CD4-positive, alpha-beta T cell treated with Interleukin-21 for 1 hour (primary cell): ENCODE results near the gene SLC16A11.
"Not testable (repeated sequence)": the region's sequence is repeated elsewhere in the genome, so short reads cannot be mapped to it uniquely, and the experiment has no call there.

ENCODE experiments used
- DNase-seq: peaks from one replicate; pipeline ENCODE4 v3.0.0-alpha.2; 2020

SLC16A11 gene

DNA sequence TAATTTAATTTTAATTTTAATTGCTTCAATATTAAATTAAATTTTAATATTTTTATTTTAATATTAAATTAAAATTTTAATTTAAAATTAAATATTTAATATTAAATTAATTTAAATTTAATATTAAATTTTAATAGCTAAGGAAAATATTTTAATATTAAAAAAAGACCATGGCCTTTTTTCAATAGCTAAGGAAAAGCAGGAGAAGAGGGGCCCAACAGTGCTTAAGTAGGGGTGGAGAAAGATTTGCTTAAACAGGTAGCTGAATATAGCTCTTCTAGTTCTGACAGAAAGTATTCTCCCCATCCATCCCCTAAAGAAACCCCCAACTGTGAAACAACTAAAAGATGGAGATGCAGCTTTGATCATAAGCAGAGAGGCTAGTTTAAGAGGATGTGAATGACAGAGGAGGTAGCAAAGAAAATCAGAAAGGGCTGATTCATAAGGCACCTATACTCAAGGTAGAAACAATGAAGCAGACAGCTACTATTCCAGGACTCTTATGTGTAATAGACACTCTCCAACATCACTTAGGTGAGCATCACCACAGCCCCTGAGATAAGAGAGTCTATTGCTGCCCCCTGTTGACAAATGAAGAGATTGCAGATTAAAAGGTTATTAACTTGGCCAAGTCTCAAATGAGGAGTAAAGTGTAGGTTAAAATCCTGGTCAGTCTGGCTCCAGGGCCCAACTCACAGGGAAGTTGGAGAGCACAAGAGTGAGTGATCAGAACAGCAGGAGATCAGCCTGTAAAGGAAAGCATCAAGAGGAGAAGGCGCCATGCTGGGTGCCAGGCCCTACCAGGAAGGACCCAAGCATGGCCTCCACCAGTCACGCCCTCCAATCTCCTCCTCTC lies 39.3 kb downstream of the SLC16A11 start:
- peak; percentile 86 for DNase-seq

DNA sequence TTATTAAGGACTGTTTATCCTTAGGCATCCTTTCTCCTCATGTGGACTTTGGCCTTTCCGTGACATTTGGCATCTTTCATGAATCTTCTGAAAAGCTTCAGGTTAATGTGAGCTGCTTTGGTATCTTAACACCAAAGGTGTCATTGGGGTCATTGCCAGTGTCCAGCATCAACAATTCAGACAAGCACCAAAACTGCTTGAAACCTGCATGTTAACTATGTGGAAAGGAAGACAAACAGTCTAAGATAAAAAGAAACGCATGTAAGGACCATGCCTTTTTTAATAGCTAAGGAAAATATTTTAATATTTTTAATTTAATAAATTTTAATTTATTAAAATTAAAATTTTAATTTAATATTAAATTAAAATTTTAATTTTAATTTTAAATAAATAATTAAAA lies 40.1 kb downstream of the SLC16A11 start:
- DNase-seq: no peak

DNA sequence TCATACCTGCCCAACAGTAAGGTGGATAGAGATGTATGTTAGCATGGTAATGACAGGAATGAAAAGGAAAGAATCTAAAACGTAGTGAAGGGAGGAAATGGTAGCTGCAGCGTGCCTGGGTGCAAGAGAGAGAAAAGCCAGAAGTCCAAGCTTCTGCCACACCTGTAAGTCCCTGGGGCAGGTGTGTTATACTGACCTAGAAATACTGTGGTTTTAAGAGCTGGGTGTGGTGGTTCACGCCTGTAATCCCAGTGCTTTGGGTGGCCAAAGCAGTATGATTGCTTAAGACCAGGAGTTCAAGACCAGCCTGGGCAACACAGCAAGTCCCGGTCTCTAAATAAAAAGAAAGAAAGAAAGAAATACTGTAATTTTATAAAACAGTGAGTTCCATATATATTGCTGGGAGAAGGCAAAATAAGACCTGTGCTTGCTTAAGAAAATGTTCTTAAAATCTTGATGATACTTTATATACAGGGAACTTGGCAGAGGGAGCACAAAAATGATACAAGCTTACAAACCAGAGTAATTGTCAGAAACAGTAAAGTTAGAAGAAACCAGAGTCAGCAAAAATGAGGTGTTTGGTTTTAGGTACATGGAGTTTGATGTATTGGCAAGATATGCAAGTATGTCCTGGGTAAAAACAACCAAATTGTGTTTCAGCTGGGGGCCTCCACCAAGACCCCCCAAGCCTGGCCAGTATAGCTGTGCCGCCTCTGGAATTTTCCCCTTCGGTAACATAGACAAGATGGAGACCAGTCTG lies 41.4 kb downstream of the SLC16A11 start:
- DNase-seq: no peak

DNA sequence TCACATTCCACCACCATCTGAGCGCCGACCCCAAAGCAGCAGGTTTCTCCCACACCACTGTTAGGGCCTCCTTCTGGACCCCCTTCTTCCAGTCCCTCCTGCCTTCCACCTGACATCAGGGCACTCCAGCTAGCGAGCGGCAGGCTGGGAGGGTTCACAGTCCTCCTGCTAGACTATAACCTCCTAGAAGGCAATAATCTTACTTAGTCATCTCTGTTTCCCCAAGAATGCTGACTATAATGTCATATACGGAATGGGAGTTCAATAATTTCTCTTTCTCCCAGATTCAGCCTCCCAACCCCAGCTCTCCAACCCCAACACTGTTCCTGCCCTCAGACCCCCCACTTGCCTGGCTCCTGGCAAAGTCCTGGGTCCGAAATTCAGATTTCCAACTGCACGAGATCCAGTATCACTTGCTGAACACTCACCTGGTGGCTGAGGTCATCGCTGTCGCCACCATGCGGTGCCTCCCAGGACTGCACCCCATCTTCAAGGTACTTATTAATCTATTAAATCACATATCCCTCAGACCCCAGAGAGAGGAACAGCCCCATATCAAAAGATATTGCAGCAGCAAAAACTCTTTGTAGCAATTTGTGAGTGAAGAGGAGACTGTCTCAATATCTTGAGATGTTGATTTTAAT lies 42.5 kb downstream of the SLC16A11 start:
- DNase-seq: peak; percentile 54

DNA sequence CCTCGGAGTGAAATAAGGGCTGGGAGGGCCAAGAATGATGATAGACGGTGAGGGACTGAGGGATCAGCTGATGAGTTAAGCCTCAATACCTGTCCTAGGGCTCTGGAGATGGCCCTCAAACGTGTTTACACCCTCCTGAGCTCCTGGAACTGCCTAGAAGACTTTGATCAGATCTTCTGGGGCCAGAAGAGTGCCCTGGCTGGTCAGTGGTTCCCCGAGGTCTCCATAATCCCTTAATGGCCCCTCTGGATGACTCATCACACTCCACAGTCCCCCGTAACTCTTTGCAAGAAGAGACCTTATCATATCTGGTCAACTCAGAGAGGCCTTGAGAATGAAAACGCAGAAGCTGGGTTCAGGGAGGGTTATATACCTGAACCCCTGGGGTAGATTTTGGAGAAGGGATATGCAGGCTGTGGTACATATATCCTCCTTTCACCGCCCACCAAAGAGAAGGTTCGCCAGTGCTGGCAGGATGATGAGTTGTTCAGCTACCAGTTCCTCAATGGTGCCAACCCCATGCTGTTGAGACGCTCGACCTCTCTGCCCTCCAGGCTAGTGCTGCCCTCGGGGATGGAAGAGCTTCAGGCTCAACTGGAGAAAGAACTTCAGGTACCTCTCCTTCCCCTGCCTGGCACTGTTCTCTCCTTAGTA lies 44.9 kb downstream of the SLC16A11 start:
- DNase-seq: no peak

DNA sequence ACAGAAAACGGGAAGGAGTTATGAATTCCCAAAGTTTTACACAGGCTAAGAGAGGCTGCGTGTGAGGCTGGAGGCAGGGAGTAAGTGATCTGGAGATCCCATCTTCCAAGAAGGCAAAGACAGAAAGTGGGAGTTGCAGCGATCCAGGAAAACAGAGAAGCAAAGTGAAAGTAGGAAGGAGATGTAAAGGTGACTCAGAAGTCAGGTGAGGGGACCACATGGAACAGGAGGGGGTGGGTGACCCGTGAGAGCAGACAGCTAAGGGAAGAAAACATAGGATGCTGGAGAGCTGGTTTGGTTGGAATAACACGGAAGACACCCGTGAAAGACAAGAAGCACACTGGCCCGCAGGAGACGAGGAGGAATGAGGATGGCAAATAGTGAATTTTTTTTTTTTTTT lies 46.7 kb downstream of the SLC16A11 start:
- DNase-seq: no peak

DNA sequence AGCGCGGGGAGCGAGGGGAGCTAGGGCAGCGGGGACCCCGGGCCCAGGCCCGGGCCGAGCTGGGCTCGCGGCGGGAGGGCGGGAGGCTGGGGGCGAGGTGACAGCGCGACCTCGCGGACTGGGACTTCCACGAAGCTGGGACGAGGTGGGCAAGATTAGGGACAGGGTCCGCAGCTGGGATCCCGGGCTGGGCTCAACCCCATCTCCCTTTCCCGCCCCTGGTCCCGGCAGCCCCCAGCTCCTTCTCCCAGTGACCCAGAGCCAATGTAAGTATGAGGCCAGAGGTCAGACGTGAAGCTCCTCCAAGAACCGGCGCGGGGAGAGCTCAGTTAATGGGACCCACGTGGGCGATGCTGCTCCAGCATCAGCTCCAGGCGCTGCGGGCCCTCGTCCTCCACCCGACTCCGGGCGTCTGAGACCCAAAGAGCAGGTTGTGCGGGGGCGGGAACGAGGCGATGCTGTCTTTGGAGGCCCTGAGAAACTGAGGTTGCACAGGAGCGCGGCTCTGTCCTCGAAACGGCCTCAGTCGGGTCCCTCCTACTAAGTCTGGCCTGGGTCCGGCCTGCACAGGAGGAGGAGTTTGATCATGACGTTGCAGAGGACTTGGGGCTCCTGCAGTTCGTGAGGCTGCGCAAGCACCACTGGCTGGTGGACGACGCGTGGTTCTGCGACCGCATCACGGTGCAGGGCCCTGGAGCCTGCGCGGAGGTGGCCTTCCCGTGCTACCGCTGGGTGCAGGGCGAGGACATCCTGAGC lies 47.5 kb downstream of the SLC16A11 start:
- DNase-seq: no peak

DNA sequence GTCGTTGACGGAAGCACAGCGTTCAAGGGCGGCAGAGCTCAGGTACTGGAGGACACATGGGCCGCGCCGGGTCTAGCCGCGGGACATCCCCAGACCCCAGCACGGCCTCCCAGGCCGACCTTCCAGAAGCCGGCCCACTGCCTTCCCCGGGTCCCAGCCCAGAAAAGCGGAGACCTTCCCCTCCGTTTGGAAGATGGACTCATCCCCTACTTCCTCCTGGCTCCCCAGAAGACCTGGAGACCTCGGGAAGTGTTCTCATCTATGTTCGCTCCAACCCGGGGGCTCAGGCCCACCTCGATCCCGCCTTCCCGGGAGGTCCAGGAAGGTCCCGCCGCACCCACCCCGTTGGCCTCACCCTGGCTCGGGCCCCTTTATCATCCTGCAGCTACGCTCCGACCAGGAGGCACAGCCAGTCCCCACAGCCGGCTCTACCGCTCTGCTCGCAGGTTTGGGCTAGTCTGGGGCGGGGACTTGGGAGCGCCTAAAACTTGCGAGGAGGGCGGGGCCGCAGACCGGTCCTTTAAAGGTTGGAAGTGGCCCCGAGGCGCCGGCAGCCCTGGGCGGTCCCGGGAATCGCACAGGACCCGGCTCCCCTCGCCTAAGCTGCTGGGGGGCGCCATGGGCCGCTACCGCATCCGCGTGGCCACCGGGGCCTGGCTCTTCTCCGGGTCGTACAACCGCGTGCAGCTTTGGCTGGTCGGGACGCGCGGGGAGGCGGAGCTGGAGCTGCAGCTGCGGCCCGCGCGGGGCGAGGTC lies 48.2 kb downstream of the SLC16A11 start, which contains the start of gene ALOX12:
TSS of gene ALOX12 (plus strand) at position 550 of the 756 bp plus-strand sequence. CDS start at position 619, 69 bp downstream.
- DNase-seq: no peak

DNA sequence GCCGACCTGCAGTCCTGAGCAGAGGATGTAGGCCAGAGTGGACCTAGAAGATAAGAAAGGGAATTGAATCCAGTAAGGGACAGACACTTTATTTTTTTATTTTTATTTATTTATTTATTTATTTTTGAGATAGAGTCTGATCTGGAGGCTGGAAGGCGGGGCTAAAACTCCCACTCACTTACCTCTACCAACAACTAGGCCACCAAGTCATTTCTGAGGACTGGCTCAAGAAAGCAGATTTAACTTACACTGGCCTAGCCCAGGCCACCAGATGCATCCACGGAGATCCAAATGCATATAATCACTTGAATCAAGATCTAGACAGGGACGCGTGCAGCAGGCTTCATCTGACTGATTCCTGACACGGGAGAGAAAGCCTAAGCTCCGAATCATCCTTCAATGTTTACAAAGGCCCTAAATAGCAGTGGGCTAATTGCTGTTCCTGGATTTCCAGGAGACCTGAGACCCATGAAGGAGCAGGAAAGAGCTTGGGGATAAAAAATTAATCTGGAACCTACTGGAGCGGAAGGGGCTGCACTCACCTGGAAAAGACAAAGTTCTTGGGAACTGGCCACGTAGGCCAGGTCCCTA lies 49.1 kb downstream of the SLC16A11 start:
- no peak for DNase-seq

DNA sequence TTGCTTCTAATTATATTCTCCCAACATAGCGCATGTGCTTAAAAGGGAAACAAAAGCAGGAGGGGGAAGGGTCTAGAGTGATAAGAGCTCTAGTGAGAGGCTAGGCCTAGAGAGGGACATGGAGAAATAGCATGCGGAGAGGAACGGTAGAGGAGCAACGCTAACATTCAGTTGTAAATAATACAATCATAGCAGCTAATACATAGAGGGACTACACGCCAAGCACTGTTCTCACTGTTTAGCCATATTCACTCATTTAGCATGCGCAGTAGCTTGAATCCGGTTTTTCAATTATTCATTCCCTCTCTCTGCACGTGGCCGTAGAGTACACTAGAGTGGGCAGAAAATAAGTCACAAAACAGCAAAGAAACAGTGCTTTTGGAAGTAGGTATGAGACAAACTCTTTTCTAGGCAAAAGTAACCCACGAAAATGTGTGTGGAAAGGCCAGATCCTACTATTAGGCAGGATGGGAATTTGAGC lies 49.7 kb downstream of the SLC16A11 start:
- DNase-seq: no peak

DNA sequence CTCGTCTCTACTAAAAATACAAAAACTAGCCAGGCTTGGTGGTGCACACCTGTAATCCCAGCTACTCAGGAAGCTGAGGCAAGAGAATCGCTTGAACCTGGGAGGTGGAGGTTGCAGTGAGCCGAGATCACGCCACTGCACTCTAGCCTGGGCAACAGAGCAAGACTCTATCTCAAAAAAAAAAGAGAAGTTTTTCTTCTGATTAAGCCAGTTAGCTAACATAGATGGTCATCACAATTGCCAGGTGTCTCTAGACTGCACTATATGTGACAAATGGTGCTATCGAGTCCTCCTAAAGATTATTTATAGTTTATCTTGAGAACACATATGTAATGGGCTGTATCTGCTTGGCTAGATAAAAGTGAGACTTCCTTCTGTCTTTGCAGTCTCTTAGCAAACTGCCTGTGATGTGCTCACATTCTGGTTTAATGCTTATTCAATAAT lies 50.3 kb downstream of the SLC16A11 start:
- not testable (repeated sequence) for DNase-seq
